ENCODE results near the gene TTLL6.

The TTLL6 gene

DNA sequence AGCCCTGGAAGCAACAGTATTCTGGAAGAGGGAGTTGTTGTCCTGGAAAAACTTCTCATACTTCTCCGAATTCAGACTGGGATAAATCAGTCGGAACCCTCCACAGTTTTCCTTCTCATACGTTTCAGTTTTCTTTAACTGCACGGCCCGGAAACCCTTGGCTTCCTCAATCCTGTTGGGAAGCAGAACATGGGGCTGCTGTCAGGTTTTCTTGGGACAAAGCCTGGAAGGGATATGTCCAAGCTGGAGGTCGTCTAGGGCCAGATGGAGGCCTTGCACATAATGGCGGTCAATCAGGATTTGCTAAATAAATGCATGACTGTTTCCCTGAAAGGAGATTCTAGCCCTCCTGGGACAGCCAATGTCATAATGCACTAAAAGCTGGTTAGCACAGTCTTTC lies 29.2 kb downstream of the TTLL6 start:
- TF ChIP-seq, protein P1, sequence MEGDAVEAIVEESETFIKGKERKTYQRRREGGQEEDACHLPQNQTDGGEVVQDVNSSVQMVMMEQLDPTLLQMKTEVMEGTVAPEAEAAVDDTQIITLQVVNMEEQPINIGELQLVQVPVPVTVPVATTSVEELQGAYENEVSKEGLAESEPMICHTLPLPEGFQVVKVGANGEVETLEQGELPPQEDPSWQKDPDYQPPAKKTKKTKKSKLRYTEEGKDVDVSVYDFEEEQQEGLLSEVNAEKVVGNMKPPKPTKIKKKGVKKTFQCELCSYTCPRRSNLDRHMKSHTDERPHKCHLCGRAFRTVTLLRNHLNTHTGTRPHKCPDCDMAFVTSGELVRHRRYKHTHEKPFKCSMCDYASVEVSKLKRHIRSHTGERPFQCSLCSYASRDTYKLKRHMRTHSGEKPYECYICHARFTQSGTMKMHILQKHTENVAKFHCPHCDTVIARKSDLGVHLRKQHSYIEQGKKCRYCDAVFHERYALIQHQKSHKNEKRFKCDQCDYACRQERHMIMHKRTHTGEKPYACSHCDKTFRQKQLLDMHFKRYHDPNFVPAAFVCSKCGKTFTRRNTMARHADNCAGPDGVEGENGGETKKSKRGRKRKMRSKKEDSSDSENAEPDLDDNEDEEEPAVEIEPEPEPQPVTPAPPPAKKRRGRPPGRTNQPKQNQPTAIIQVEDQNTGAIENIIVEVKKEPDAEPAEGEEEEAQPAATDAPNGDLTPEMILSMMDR (IDR thresholded peaks at IDR 0.05; ENCODE audit: control insufficient read depth, insufficient read depth, low read depth, low read length, missing control alignments) = no peak
- no peak overlapping the region for H3K4me3 ChIP-seq (ENCODE audit: control insufficient read depth, low read depth, low read length)
- DNase-seq (ENCODE audit: low read depth) = no peak

DNA sequence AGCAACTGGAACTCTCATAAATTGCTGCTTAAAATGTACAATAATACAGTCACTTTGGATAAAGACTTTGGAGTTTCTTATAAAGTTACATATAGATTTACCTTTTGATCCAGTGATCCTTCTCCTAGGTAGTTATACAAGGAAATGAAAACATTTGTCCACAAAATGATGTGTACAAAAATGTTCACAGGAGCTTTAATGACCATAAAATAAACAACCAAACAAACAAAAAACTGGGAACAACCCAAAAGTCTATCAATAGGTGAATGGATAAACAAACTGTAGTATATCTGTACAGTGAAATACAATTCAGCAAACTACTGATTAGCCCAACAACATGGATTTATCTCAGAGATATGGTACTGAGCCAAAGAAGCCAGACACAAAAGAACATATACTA lies 37.6 kb downstream of the TTLL6 start:
- no peak for DNase-seq (ENCODE audit: low read depth)
- TF ChIP-seq, protein P1 (IDR thresholded peaks at IDR 0.05; ENCODE audit: control insufficient read depth, insufficient read depth, low read depth, low read length, missing control alignments) = no peak

DNA sequence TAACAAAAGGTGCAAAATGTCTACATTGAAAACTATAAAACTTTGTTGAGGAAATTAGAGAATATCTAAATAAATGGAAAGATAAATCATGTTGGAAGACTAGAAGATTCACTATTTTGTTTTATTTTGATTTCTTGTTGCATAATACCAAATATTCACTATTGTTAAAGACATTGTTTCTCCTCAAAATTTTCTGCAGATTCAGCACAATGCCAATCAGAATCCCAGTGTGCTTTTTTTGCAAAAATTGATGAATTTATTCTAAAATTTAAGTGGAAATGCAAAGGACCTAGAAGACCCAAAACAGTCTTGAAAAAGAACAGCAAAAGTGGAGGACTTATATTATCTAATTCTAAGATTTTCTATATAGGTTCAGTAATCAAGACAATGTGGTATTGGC lies 40.4 kb downstream of the TTLL6 start:
- no peak for DNase-seq (ENCODE audit: low read depth)
- H3K4me3 ChIP-seq (ENCODE audit: control insufficient read depth, low read depth, low read length) = no peak overlapping the region
- TF ChIP-seq, protein P1 (IDR thresholded peaks at IDR 0.05; ENCODE audit: control insufficient read depth, insufficient read depth, low read depth, low read length, missing control alignments) = no peak

More for the DNA sequence above, 37.6 kb downstream of the TTLL6 start:
- no peak overlapping the region for H3K4me3 ChIP-seq (ENCODE audit: control insufficient read depth, low read depth, low read length)

DNA sequence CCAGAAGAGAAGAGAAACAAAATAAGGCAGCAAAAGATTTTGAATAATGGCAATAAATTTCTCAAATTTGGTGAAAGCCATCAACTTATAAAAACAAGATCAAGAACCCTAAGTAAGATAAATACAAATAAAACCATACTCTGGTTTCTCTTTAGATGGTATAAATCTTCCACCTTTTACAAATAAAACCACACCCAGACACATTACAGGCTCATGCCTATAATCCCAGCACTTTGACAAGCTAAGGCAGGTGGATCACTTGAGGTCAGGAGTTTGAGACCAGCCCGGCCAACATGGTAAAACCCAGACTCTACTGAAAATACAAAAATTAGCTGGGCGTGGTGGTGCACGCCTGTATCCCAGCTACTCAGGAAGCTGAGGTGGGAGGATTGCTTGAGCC lies 43.8 kb downstream of the TTLL6 start:
- DNase-seq (ENCODE audit: low read depth) = no peak
- no peak overlapping the region for H3K4me3 ChIP-seq (ENCODE audit: control insufficient read depth, low read depth, low read length)
- TF ChIP-seq, protein P1 (IDR thresholded peaks at IDR 0.05; ENCODE audit: control insufficient read depth, insufficient read depth, low read depth, low read length, missing control alignments) = no peak

DNA sequence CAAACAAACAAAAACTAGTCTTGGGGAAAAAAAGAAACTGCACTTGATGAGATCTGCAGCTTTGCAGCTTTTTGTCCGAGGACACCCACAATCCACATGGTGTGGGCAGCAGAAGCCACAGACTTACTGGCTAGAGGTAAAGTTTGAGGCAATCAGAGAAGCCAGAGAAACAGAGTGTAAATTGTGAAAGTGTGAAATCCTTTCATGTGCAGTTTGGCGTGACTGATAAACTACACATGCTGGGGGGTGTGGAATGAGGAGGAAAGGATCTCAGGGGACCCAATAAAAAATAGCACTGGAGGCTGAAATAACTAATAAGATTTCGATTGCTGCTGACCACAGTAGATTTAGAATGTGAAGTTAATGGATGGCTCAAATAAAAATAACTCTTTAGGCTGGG lies 46.1 kb downstream of the TTLL6 start:
- no peak for DNase-seq (ENCODE audit: low read depth)
- H3K4me3 ChIP-seq (ENCODE audit: control insufficient read depth, low read depth, low read length) = no peak overlapping the region
- TF ChIP-seq, protein P1 (IDR thresholded peaks at IDR 0.05; ENCODE audit: control insufficient read depth, insufficient read depth, low read depth, low read length, missing control alignments) = no peak

DNA sequence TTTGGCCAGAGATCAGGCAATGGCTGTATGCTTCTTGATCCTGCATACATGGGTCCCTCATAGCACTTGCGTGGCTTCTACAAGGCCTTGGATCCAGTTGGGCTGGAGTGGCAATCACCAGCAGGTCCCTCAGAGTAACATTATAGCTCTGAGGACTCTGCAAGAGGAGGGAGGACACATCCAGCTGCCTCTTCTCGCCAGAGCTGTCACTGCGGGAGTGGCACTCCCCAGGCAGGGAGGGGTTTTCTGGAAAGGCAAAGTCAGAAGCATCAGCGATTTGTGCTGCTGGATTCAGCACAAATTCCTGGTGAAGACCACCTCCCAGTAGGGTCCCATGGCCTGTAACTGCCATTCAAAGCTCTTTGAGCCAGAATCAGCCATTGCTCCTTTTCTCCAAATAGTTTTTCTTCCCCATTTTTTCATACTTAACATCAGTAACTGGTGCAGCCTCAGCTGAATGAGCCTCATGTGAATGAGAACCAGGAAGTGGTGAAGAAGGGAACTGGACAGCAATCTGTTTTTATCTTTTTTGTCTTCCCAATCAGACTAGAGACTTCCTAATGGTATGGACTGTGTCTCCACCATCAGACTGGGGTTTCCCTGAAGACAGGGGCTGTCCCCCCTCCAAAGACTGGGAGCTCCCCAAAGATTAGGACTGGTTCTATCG lies 47.9 kb downstream of the TTLL6 start:
- DNase-seq (ENCODE audit: low read depth) = no peak
- TF ChIP-seq, protein P1 (IDR thresholded peaks at IDR 0.05; ENCODE audit: control insufficient read depth, insufficient read depth, low read depth, low read length, missing control alignments) = no peak
- H3K4me3 ChIP-seq (ENCODE audit: control insufficient read depth, low read depth, low read length) = no peak overlapping the region
